GM21619 (cell line): ENCODE data around the gene SNRPN.
A peak's percentile ranks its signal among the peaks of the same experiment; 100 is the strongest.
"Not testable (repeated sequence)": the region's sequence is repeated elsewhere in the genome, so short reads cannot be mapped to it uniquely, and the experiment has no call there.

ENCODE experiments used
- ATAC-seq: cut with Tn5 transposase; IDR thresholded peaks from one replicate; pipeline ENCODE4 v1.9.1; 2021; ENCODE audit not compliant: unreplicated experiment

The SNRPN gene

GRCh38 chr15:24954783-24955530 is at the start of gene SNRPN, which contains the start of gene SNURF:
Gene SNRPN (plus strand): TSS chr15:24954987. CDS start chr15:24974454, 19,467 bp downstream.
Gene SNURF (plus strand): TSS chr15:24954987. CDS start chr15:24955049, 62 bp downstream.
- ATAC-seq: peak; percentile 64

- no peak for ATAC-seq
These were observed 38.3 kb upstream of the SNRPN start for GRCh38 chr15:24916305-24917009.

- no peak for ATAC-seq
These were observed 37.4 kb upstream of the SNRPN start for GRCh38 chr15:24917431-24917830.

- no peak for ATAC-seq
These were observed 35.3 kb upstream of the SNRPN start for GRCh38 chr15:24919446-24919845.

GRCh38 chr15:24922781-24923180 is 32.0 kb upstream of the SNRPN start:
- not testable (repeated sequence) for ATAC-seq

- no peak for ATAC-seq
These were observed 30.6 kb upstream of the SNRPN start for GRCh38 chr15:24924153-24924552.

GRCh38 chr15:24924621-24925020 is 30.2 kb upstream of the SNRPN start:
- ATAC-seq: no peak

- ATAC-seq: not testable (repeated sequence)
These were observed 22.7 kb upstream of the SNRPN start for GRCh38 chr15:24931874-24932732.

- ATAC-seq: no peak
These were observed 21.1 kb upstream of the SNRPN start for GRCh38 chr15:24933716-24934115.

- ATAC-seq: not testable (repeated sequence)
These were observed 16.6 kb upstream of the SNRPN start for GRCh38 chr15:24938224-24938623.

GRCh38 chr15:24940236-24940635 is 14.6 kb upstream of the SNRPN start:
- no peak for ATAC-seq

GRCh38 chr15:24943361-24943760 is 11.4 kb upstream of the SNRPN start:
- no peak for ATAC-seq

- no peak for ATAC-seq
These were observed 9.8 kb upstream of the SNRPN start for GRCh38 chr15:24944954-24945353.

- ATAC-seq: no peak
These were observed 9.1 kb upstream of the SNRPN start for GRCh38 chr15:24945711-24946110.

- no peak for ATAC-seq
These were observed 6.3 kb upstream of the SNRPN start for GRCh38 chr15:24948495-24948894.

GRCh38 chr15:24955531-24955921 is 739 bp downstream of the SNRPN start:
- no peak for ATAC-seq

- peak; percentile 62 for ATAC-seq
These were observed 1.5 kb downstream of the SNRPN start for GRCh38 chr15:24956111-24956838.

GRCh38 chr15:24957691-24958090 is 2.9 kb downstream of the SNRPN start:
- no peak for ATAC-seq

- ATAC-seq: no peak
These were observed 7.2 kb downstream of the SNRPN start for GRCh38 chr15:24961967-24962366.

GRCh38 chr15:24962880-24963279 is 8.1 kb downstream of the SNRPN start:
- ATAC-seq: no peak
